IPS-NIHi7 (cell line): ENCODE results near the gene C4orf46.
A peak's percentile ranks its signal among the peaks of the same experiment; 100 is the strongest.

ENCODE experiments used
- DNase-seq: peaks from one replicate; pipeline ENCODE4 v3.0.0; 2012; ENCODE audit warnings: mixed read lengths; ENCODE audit errors: extremely low spot score

The C4orf46 gene

GRCh38 chr4:158652920-158653319 lies 18.8 kb downstream of the C4orf46 start:
- DNase-seq: no peak

DNA sequence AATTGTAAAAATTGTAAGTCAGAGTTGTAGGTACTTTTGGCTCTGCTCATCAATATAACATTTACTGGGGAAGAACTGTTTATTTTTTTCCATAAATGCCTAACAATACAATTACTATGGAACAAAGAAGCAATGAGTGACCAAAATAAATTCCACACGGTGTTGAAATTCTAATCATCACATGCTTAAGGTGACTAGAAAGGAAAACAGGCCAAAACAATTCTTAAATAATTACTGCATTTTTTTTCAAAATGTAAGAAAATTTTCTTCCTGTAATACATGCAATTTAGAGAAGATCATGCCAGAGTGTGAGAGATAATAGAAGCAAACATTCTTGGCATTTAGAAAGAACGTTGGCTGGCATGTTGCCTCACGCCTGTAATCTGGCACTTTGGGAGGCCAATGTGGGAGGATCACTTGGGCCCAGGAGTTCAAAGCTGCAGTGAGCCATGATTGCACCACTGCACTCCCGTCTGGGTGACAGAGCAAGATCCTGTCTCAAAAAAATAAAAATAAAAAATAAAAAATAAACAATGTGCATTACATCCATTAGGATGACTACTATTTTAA lies 22.5 kb downstream of the C4orf46 start:
- no peak for DNase-seq

- DNase-seq: no peak
Measured at GRCh38 chr4:158644760-158645159, 26.9 kb downstream of the C4orf46 start.

GRCh38 chr4:158644356-158644755 lies 27.3 kb downstream of the C4orf46 start:
- DNase-seq: no peak

- no peak for DNase-seq
Measured at GRCh38 chr4:158636619-158637018, 35.1 kb downstream of the C4orf46 start.

DNA sequence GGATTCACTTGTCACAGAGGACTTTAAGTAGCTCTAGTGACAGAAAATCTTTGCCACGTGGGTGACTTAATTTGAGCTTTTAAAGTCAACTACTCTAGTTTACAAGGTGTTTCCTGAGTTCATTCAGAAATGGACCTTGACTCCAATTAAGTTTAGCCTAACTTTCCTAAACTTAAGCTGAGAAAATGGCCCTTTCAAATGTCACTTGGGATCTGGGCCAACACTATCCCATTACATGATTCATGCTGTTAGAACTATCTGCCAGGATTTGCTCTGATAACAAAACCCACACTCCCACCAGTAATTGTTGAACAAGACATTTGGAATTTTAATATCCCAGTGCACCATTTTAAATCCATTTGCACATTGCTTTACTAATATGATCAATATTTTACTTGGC lies 40.8 kb downstream of the C4orf46 start:
- no peak for DNase-seq

- no peak for DNase-seq
Measured at GRCh38 chr4:158625544-158625943, 46.1 kb downstream of the C4orf46 start.

GRCh38 chr4:158624889-158625478 lies 46.7 kb downstream of the C4orf46 start:
- peak; percentile 32 for DNase-seq

GRCh38 chr4:158622251-158622650 lies 49.4 kb downstream of the C4orf46 start:
- no peak for DNase-seq

GRCh38 chr4:158621729-158622128 lies 50.0 kb downstream of the C4orf46 start:
- DNase-seq: no peak

DNA sequence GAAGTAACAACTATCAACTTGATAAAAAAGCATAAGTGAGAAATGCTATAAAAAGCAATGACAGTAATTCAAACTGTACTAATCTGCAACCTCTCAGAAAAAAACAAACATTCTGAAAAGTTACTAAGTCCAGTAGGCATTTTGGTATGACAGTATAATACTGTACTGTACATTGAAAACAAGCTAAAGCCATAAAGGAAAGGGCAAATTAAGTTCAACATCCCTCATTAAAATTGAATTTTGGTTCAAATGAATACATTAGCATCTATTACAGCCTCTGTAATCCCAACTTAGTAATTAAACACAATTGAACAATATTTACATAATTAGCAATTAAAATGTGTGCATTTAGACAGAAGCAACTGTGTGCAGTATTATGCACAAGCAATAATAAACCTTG lies 53.7 kb downstream of the C4orf46 start:
- DNase-seq: no peak
